HG03378 (cell line): ENCODE results near the gene CEP170B.
"Not testable (repeated sequence)": the region's sequence is repeated elsewhere in the genome, so short reads cannot be mapped to it uniquely, and the experiment has no call there.

ENCODE experiments used
- ATAC-seq: cut with Tn5 transposase; IDR thresholded peaks from one replicate; pipeline ENCODE4 v1.9.1; 2021; ENCODE audit warnings: mild to moderate bottlenecking, moderate library complexity; ENCODE audit not compliant: unreplicated experiment

The CEP170B gene

GRCh38 chr14:104877066-104877805, 12.2 kb downstream of the CEP170B start:
- no peak for ATAC-seq

DNA sequence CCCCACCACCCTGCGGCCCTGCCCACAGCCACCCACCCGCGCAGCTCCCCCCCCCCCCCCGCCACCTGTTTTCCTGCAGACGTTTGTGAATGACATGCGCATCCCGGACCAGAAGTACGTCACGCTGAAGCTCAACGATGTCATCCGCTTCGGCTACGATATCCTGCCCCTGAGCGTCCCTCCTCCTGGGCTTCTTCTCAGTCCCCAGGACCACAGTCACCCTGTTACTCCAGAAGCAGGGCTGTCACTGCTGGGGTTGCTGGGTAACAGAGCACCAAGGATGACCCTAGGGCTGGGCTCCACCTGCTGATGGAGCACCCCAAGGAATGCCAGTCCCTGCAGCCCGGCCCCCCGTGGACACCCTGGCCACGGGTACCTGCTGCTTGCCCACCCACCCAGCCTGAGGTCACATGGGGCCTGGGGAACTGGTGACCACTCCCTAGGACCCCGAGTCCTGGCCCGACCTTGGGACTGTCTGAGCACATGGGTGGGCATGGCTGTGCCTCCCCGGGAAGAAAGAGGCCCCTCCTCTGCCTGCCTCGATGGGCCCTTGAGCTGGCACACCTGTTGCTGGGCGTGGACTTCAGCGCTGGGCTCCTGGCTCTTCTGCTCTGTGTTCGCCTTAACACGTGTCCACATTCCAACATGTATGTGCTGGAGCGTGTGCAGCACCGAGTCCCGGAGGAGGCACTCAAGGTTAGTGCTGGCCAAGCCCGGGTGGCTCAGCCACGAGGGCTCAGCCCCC, 12.9 kb downstream of the CEP170B start:
- no peak for ATAC-seq

DNA sequence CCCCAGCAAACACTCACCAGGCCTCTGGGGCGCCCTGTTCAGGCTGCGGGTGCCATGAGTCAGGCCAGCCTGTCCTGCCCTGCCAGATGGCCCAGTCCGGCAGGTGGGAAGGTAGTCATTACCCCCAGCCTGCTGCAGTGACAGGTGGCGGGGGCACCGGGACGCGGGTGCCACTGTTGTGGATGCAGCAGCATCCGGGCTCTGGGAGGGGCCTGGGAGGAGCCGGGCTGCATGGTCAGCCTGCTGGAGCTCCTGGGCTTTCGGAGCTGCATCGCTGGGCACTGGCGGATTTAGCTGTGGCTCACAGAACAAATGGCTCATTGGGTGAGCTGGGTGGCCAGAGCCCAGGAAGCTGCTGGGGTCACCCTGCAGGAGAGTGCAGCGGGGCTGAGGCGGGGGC, 13.5 kb downstream of the CEP170B start:
- no peak for ATAC-seq

GRCh38 chr14:104879201-104879982, 14.3 kb downstream of the CEP170B start:
- ATAC-seq, result no peak

DNA sequence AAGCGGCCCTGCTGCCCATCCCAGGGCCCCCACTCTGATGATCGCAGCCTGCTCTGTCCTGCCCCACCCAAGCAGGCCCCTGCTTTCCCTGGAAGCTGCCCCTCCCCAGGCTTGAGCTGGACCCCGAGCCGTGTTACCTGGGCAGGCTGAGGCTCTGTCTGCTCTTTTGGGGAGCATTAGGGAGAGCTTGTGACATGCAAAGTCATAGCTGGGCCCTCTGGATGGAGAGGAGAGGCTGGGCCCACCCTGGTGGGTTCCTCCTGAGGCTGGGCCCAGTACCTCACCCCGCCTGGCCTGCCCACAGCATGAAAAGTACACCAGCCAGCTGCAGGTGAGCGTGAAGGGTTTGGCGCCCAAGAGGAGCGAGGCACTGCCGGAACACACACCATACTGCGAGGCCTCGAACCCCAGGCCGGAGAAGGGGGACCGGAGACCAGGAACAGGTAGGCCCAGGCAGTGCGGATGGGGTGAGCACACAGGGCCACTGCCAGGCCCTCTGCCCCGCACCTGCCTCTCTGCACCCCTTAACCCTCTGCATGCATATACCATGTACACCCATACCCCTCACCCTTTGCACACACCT, 15.0 kb downstream of the CEP170B start:
- no peak for ATAC-seq

GRCh38 chr14:104880584-104881210, 15.6 kb downstream of the CEP170B start:
- no peak for ATAC-seq

DNA sequence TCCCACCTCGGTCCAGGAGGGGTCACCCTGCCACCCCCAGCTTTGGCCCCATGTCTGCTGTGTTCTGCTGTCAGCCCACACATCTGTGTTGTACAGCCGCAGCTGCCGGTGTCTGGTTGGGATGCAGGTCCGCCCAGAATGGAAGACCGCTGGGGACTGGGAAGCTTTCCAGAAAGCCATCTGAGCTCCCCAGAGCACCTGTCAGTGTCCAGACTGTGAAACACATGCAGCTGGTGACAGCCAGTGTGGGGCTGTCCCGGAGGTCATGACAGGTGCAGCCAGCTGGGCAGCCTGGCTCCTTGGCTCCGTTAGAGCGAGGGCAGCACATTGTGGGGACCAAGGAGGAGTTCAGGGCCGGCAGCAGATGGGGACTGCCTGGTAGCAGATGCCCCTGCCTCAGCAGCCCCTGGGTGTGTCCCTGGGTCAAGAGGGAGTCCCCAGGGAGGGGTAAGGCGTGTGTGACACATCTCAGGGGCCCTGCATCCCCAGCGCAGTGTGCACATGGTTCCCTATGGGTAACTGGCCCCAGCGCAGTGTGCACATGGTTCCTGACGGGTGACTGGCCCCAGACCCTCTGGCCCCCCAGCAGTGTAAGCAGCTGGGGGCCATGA, 16.4 kb downstream of the CEP170B start:
- ATAC-seq, result no peak

DNA sequence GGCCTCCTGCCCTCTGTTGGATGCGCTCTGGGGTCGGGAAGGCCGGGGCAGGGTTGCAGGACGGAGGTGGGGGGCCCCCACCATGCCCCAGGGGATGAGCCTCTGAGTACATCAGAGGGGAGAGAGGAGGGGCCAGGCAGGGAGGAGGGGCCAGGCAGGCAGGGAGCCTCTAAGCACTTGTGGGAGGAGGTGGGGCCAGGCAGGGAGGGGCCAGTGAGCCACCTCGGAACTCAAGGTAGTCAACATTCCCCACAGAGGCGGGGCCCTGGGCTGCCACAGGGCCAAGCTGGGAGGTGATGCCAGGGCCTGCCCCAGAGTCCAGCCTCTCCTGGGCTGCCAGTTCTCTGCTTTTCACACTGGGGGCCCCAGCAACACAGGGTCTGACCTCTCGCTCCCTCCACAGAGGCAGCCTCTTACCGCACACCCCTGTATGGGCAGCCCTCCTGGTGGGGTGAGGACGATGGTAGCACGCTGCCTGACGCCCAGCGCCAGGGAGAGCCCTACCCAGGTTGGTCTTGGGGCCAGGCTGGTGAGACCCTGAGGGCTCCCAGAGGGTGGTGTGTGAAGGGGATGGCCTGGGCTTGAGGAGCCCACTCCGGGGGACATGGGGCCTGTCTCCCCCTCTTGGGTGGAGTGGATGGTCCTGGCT, 17.4 kb downstream of the CEP170B start:
- no peak for ATAC-seq

DNA sequence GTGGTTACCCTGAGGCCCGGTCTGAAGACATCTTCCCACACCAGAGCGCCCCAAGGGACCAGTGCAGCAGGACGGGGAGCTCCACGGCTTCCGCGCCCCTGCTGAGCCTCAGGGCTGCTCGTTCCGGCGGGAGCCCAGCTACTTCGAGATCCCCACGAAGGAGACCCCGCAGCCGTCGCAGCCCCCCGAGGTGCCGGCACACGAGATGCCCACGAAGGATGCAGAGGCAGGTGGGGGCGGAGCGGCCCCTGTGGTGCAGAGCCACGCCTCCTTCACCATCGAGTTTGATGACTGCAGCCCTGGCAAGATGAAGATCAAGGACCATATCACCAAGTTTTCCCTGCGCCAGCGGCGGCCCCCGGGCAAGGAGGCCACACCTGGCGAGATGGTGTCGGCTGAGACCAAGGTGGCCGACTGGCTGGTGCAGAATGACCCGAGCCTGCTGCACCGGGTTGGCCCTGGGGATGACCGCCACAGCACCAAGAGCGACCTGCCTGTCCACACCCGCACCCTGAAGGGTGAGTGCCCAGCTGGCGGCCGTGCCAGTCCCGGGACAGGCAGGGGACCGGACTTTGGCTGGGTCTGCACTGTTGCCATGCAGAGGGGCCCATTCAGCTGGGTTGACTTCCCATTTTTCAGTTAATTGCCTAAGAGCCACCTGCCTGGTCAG, 18.1 kb downstream of the CEP170B start:
- no peak for ATAC-seq

DNA sequence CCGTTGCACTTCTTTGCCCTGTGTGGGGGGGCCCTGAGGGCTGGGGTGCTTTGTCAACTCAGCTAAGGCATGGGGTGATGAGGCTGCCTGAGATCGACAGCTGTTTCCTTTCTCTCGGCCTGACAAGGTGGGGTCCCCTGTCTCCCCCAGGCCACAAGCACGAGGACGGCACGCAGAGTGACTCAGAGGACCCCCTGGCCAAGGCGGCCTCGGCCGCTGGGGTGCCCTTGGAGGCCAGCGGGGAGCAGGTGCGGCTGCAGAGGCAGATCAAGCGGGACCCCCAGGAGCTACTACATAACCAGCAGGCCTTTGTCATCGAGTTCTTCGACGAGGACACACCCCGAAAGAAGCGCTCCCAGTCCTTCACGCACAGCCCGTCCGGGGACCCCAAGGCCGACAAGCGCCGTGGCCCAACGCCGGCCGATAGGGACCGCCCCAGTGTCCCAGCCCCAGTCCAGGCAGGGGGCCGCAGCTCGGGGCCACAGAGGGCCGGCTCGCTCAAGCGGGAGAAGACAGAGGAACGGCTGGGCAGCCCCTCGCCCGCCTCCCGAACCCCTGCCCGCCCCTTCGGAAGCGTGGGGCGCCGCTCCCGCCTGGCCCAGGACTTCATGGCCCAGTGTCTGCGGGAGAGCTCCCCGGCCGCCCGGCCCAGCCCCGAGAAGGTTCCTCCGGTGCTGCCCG, 18.8 kb downstream of the CEP170B start:
- ATAC-seq, result no peak

- not testable (repeated sequence) for ATAC-seq
Measured at GRCh38 chr14:104884381-104884780, 19.3 kb downstream of the CEP170B start.

DNA sequence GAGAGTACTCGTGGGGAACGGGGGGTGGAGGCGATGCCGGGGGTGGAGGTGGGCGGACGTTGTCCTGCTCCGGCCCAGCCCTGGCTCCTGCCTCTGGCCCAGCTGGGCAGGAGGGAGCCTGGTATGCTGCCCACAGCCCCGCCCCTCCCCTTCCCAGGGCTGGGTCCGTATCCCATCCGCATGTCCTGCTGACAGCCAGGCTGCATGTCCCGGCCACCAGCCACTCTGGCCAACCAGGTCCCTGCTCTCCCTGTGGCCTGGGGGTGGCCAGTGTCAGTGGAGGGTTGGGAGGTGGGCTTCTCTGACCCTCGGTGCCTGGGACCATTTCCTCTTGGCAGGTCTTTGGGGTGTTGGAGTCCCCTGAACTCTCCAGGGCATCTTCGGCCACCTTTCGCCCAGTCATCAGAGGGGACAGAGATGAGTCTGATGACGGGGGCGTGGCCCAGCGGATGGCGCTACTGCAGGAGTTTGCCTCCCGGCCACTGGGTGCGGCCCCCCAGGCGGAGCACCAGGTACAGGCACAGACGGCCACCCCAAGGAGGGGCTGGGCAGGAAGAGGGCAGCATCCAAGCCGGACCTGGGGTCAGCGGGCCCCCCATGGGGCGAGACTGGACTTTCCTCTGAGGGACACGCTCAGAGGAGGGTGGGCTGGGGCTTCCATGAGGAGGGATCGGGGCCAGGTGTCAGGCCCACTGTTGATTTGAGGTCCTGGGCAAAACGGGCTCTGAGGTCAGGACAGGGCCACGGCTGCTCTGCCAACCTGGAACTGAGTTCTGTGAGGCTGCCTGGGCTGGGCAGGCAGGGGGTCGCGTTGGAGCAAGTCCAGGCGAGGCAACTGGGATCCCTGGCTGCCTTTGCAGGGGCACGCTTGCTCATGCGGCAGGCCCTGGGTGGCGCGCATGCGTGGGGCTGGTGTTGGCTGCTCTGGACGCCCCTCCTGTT, 20.2 kb downstream of the CEP170B start:
- ATAC-seq, result no peak

- no peak for ATAC-seq
Measured at GRCh38 chr14:104885973-104886689, 21.1 kb downstream of the CEP170B start.

DNA sequence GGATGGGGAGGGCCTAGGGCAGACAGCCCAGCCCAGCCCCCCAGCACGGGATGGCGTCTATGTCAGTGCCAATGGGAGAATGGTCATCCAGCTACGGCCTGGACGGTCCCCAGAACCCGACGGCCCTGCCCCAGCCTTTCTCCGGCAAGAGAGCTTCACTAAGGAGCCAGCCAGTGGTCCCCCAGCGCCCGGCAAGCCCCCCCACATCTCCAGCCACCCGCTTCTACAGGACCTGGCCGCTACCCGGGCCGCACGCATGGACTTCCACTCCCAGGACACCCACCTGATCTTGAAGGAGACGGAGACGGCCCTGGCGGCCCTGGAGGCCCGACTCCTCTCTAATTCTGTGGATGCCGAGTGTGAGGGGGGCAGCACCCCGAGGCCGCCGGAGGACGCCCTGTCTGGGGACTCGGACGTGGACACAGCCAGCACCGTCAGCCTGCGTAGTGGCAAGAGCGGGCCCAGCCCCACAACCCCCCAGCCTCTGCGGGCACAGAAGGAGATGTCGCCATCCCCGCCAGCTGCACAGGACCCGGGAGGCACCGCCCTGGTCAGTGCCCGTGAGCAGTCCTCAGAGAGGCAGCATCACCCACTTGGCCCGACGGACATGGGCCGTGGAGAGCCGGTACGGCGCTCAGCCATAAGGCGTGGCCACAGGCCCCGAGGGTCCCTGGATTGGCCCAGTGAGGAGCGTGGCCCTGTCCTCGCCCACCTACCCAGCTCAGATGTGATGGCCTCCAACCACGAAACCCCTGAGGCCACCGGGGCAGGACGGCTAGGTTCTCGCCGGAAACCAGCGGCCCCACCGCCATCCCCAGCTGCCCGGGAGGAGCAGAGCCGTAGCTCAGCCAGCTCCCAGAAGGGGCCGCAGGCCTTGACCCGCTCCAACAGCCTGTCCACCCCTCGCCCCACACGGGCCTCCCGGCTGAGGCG, 21.9 kb downstream of the CEP170B start:
- ATAC-seq, result no peak

DNA sequence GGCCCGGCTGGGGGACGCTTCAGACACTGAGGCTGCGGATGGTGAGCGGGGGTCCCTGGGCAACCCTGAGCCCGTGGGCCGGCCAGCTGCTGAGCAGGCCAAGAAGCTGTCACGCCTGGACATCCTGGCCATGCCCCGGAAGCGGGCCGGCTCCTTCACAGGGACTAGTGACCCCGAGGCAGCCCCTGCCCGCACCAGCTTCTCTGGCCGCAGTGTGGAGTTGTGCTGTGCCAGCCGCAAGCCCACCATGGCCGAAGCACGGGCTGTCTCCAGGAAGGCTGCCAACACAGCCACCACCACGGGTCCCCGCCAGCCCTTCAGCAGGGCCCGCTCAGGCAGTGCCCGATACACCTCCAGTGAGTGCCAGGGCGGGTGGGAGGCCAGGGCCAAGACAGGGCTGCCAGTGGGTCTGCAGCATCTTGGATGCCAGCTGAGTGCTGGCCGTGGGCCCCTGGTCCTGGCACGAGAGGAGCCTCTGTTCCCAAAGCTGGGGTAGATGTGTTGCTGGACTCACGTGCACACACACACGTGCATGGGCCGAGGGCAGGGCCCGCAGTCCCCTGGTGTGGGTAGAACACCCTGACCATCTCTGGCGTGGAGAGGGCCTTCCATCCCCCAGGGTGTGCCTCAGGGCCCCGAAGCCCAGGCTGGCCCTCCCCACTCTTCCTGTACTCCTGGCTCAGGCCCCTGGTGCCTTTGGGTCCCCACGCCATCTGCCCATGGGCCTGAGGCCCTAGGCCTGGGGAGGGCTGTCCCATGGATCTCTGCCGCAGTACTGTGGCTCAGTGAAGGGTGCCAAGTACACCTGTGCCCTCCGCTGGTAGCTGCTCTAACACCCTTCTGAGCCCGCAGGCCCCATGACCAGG, 22.8 kb downstream of the CEP170B start:
- ATAC-seq, result no peak
